Stimulated activated CD4-positive, alpha-beta T cell treated with anti-CD3 and anti-CD28 coated beads, Interleukin-4, amount 100 ng/mL, for 1 hour (primary cell): ENCODE measurements around the gene SVIL.
"Not testable (repeated sequence)": the region's sequence is repeated elsewhere in the genome, so short reads cannot be mapped to it uniquely, and the experiment has no call there.

ENCODE experiments used
- DNase-seq: peaks from one replicate; pipeline ENCODE4 v3.0.0-alpha.2; 2020

The SVIL gene

GRCh38 chr10:29618341-29619171 lies 16.2 kb downstream of the SVIL start:
- DNase-seq, result no peak

- no peak for DNase-seq
Measured at GRCh38 chr10:29617880-29618340, 16.9 kb downstream of the SVIL start.

DNA sequence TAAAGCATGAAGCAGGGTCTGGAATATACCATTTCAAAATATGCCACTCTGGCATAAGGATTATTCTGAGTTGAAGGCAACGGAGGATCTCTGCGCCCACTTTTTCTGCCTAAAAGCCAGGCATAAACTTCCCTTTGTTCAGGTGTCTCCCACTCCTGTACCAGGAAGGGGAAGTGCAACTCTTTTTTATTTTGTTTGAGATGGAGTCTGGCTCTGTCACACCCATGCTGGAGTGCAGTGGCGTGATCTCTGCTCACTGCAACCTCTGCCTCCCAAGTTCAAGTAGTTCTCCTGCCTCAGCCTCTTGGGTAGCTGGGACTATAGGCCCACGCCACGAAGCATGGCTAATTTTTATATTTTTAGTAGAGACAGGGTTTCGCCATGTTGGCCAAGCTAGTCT lies 18.2 kb downstream of the SVIL start:
- DNase-seq, result no peak

DNA sequence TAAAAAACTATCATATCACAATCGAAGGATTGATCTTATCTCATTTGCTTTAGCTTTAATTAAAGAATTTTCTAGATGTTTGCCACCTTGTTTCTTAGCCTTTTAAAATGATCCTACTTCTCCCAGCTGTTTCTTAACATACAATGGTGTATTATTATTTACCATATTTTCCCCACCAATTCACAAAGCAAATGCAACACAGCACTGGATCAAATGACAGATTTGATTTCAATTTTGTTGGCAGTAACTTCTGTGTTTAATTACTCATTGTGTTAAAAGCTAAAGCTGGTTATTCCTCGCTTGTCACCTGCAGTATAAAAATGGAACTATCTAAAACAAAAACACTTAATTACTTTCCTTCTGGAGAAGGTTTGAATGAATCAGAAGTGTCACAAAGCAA lies 19.6 kb downstream of the SVIL start:
- no peak for DNase-seq

DNA sequence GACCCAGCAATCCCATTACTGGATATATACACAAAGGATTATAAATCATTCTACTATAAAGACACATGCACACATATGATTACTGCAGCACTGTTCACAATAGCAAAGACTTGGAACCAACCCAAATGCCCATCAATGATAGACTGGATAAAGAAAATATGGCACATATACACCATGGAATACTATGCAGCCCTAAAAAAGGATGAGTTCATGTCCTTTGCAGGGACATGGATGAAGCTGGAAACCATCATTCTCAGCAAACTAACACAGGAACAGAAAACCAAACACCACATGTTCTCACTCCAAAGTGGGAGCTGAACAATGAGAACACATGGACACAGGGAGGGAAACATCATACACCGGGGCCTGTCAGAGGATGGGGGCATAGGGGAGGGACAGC lies 20.5 kb downstream of the SVIL start:
- DNase-seq, result not testable (repeated sequence)

- DNase-seq, result no peak
Measured at GRCh38 chr10:29613791-29614190, 21.0 kb downstream of the SVIL start.

- DNase-seq, result no peak
Measured at GRCh38 chr10:29613196-29613595, 21.6 kb downstream of the SVIL start.

DNA sequence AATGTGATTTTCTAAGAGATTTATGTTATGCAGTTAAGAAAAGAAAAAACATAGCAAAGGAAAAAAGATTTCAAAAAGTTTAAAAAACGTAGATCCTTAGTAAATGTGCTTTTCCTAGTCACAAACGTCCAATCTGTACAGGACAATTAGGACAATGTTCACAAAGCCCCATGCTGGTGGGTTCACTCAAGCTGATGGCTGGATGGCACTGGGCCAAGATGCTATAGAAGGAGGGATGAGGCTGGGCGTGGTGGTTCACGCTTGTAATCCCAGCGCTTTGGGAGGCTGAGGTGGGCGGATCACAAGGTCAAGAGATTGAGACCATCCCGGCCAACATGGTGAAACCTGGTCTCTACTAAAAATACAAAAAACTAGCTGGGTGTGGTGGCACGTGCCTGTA lies 22.1 kb downstream of the SVIL start:
- no peak for DNase-seq

DNA sequence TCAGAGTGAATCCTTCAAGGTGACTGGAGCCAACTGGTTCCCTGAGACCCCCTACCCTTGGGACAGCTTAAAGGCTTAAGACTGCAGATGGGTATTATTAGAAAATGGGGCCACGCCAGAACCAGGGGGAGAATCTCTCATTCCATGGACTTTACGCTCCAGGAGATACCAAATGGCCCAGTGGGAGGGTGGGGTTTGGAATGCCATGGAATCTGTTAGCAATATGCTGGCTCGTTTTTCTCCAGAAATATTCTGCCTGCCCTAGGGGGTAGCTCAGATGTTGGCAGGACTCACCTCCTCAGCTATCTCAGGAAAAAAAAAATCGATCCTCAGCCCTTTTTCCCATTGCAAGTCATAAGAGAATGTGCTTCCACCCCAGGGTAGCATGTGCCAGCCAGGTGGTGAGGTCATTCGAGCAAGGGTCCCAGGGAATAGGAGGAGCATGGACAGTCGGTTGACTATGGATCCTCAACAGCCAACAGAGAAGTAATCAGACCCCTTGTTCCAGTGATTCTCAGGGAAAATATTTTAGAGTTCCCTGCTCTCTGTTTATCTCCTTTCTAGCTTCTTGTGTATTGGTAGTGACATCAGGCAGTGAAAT lies 22.9 kb downstream of the SVIL start:
- no peak for DNase-seq

DNA sequence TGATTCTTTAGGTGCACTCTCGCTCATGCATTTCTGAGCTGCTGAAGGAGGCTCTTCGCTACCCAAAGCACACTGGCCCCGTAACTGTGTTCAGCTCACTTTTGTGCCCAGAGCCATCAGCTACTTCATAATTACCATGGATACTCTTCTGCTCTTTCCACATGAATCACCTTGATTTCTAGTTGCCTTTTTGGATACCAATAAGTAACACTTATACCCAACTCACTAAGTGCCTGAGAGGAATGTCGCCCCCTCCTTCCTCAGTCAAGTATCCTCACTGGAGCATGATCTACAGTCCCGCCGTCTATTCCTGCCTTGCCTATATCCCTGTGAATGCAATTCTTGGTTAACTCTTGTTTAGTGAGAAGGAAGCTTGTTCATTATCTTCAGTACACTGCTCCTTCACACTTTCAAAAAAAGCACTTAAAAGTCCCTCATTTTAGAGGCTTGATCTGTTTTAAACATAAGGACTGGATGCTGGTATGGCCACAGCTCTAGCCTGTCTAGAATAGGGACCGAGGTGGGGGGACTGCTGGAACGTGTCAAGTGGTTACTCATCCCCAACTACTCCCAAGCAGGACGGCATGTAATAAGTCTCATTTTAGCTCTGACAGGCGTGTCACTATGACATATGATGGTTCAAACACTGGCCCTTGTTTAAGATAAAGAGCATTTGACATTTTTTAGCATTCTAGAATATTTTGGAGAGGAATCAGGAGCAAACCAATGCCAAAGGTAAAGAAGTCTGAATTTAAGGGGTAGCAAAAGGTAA lies 23.7 kb downstream of the SVIL start:
- DNase-seq, result no peak

GRCh38 chr10:29610331-29610730 lies 24.4 kb downstream of the SVIL start:
- DNase-seq, result not testable (repeated sequence)

- DNase-seq, result no peak
Measured at GRCh38 chr10:29609696-29610095, 25.1 kb downstream of the SVIL start.

DNA sequence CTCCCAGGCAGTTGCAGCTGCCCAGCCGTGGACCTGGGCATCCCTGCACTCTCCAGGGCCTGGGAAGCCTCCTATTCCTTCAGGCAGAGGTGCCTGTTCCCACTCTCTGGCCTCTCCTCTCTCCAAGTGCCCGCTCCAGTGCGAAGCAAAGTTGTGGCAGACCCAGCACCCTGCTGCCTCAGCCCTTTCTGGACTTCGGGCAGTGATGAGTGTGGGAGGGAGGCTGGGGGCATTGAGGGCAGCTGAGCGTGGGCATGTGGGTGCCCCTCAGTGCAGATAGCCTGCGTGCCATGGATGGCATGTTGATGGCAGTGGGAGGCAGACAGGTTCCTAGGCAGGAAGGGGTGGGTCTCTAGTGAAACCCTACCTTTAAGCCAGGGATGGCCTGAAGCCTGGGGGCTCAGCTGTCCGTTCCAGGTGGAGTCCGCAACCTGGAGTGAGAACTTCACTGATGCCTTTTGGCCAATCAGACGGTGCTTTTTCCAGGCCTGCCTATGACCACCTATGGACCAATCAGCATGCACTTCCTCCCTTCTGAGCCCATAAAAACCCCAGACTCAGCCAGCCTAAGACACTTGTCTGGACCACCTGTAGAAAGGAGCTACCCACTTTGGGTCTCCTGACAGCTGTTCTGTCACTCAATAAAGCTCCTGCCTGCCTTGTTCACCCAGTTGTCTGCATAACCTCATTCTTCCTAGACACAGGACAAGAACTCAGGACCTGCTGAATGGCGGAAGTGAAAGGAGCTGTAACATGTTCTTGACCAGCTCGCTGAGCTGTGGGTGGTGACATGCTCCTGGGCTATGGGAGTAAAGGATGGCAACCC lies 26.1 kb downstream of the SVIL start:
- DNase-seq, result no peak

DNA sequence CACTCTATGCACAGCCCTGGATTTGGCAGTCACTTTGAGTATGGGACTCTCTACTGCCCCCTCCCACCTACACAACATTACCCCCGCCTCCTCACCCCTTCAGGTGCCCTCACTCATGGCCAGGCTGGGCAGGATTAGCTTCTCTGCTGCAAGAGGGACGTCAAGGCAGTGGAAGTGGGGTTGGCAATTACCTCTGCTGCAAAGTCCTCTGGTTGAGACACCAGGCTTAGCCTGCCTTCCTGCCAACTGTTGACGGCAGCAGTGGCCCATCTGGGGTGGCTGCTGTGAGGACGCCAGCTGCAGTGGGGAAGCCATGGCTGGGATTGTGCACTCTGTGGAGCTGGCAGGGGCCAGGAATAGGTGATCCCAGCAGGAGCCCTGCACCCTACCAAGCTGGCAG lies 26.7 kb downstream of the SVIL start:
- DNase-seq, result no peak

DNA sequence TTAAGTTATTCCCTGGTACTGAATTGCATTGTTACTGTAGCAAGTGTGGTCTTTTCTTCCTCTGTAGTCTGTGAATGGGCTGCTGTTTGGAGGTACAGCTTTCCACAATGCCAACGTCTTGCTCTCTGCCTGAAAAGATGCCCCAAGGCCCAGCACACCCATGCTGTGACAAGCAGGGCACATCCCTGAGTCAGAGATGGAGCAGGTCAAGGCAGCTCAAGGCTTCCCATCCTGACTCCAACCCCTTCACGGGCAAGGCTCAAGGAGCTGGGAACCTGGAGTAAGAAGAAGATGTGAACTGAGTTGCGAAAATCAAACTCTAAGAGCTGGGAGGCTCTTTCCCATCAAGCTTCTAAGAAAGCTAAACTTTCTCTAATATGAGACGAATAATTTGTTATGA lies 27.2 kb downstream of the SVIL start:
- no peak for DNase-seq

GRCh38 chr10:29606693-29607092 lies 28.1 kb downstream of the SVIL start:
- not testable (repeated sequence) for DNase-seq

DNA sequence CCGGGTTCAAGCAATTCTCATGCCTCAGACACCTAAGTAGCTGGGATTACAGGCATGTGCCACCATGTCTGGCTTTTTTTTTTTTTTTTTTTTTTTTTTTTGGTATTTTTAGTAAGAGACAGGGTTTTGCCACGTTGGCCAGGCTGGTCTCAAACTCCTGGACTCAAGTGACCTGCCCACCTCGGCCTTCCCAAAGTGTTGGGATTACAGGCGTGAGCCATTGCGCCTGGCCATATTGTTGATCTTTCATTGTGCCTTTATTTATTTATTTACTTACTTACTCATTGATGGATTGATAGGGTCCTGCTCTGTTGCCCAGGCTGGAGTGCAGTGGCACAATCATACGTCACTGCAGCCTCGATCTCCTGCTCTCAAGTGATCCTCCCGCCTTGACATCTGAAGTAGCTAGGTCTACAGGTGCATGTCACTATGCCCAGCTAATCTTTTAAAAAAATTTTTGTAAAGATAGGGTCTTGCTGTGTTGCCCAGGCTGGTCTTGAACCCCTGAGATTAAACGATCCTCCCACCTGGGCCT lies 30.4 kb downstream of the SVIL start:
- no peak for DNase-seq

DNA sequence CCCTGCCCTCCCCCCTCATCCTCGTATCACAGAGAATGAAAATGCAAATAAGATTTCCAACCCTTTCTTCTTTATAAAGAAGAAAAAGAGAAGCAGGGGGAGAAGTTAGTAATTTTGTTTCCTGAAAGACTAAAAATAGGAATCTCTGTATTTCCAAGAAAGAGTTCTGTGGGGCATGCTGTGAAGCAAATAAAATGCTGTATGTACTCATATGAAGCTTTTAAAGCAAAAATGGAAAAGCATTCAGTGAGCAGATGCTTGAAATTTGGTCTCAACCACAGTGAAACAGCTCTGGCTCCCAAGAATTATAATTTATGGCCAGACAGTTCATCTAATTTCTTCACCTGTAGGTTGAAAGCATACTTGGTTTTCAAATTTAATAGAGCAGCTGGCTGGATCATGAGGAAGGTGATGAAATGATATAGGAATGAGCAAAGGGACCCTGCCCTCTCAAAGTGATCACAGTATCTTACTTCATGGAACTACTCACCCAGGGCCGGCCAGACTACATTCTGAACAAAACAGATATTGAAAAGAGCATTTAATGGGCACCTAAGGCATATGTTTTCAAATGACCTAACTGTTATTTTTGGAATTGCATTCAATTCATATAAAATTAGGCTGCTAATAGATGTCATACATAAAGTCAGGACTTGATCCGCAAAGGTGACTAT lies 31.4 kb downstream of the SVIL start:
- no peak for DNase-seq

GRCh38 chr10:29600821-29601220 lies 34.0 kb downstream of the SVIL start:
- DNase-seq, result no peak

- DNase-seq, result no peak
Measured at GRCh38 chr10:29600067-29600466, 34.7 kb downstream of the SVIL start.

GRCh38 chr10:29598851-29599311 lies 35.9 kb downstream of the SVIL start:
- no peak for DNase-seq

GRCh38 chr10:29596826-29597225 lies 37.9 kb downstream of the SVIL start:
- DNase-seq, result no peak
